Measurements from ENCODE around the gene KRTAP19-4.

DNA sequence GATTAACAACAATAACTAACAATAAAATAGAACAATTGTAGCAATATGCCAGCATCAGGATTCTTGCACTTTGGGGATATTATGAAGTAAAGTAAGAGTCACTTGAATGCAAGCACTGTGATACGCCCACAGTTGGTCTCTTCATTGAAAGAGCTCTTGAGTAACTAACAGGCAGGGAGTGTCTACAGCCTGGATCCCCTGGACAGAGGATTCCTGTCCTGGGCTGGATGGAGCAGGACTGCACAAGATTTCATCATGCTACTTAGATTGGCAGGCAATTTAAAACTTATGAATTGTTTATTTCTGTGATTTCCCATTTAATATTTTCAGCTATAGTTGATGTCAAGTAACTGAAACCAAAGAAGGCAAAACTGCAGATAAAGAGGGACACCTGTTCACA, 18.7 kb upstream of the KRTAP19-4 start:
- TF ChIP-seq POLR2A (IDR thresholded peaks at IDR 0.05) = no peak
- TF ChIP-seq, protein P1, sequence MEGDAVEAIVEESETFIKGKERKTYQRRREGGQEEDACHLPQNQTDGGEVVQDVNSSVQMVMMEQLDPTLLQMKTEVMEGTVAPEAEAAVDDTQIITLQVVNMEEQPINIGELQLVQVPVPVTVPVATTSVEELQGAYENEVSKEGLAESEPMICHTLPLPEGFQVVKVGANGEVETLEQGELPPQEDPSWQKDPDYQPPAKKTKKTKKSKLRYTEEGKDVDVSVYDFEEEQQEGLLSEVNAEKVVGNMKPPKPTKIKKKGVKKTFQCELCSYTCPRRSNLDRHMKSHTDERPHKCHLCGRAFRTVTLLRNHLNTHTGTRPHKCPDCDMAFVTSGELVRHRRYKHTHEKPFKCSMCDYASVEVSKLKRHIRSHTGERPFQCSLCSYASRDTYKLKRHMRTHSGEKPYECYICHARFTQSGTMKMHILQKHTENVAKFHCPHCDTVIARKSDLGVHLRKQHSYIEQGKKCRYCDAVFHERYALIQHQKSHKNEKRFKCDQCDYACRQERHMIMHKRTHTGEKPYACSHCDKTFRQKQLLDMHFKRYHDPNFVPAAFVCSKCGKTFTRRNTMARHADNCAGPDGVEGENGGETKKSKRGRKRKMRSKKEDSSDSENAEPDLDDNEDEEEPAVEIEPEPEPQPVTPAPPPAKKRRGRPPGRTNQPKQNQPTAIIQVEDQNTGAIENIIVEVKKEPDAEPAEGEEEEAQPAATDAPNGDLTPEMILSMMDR (IDR thresholded peaks at IDR 0.05) = no peak
